GM20431 (cell line): ENCODE results near the gene DCPS.
"Not testable (repeated sequence)": the region's sequence is repeated elsewhere in the genome, so short reads cannot be mapped to it uniquely, and the experiment has no call there.

Experiments used
- in situ Hi-C: fragments of 300-500 bp; cut with MseI, MboI; formaldehyde crosslinking; loops from one replicate; pipeline ENCODE4 v1.15.0; 2020; ENCODE audit warnings: low sequenced_read_pairs; ENCODE audit not compliant: unreplicated experiment

DCPS gene

DNA sequence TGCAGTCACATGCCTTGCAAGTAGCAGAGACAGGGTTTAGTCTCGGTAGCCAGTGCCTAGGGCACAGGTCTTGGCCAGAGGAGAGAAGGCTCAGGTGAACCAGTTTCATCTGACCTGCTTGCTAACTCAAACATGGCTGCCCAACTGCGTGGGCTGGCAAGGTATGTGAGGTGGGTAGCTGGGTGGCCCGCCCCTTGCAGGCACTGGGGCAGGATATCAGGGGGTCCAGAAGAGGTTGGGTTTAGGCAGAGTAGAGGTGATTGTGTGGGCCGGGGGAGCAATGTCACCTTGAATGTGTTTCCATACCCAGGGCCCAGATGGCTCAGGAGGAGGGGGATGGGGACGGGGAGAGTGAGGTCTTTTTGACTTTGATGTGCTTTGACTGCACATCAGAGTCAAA is 89.3 kb downstream of the DCPS start:
- in situ Hi-C loops: no loop called here

- in situ Hi-C loops: no loop called here
Observed at GRCh38 chr11:126394036-126394435, 90.2 kb downstream of the DCPS start.

- in situ Hi-C loops: not testable (repeated sequence)
Observed at GRCh38 chr11:126394634-126395072, 90.8 kb downstream of the DCPS start.
